Chondrocyte (in vitro differentiated cells): ENCODE measurements around the gene PIGH. TPM values are rescaled to one million over a fixed set of nuclear protein-coding genes. Genes with fewer than 3 reads are reported as not detected.

Source experiments
- DNase-seq: peaks from one replicate; pipeline ENCODE4 v3.0.0; 2021; ENCODE audit warnings: mixed read lengths, low spot score
- H3K27ac Mint-ChIP-seq: one replicate; pipeline ENCODE4 v1.8.0; 2021; ENCODE audit warnings: mild to moderate bottlenecking, moderate library complexity, mixed read lengths; ENCODE audit not compliant: unreplicated experiment
- H3K27me3 Mint-ChIP-seq: 2 replicates; pipeline ENCODE4 v1.8.0; 2021; ENCODE audit warnings: low read depth, mixed read lengths
- H3K36me3 Mint-ChIP-seq: 2 replicates; pipeline ENCODE4 v1.8.0; 2021; ENCODE audit warnings: low read depth, mixed read lengths
- H3K4me1 Mint-ChIP-seq: 2 replicates; pipeline ENCODE4 v1.8.0; 2021; ENCODE audit warnings: low read depth, mild to moderate bottlenecking, mixed read lengths
- H3K4me3 Mint-ChIP-seq: one replicate; pipeline ENCODE4 v1.8.0; 2021; ENCODE audit warnings: mild to moderate bottlenecking, moderate library complexity, mixed read lengths; ENCODE audit not compliant: unreplicated experiment
- H3K9me3 Mint-ChIP-seq: 2 replicates; pipeline ENCODE4 v1.8.0; 2021; ENCODE audit warnings: low read depth, mixed read lengths
- long read RNA-seq: library from polyadenylated mRNA; stranded (forward); transcript quantifications from one replicate; pipeline ENCODE4 v2.0.0, GENCODE V29; 2021
- total RNA-seq: library from RNA; stranded (reverse); gene quantifications from 3 replicates; pipeline ENCODE4 v1.2.1, GENCODE V29; 2021
- TF ChIP-seq, protein P1 (sequence below): fragments of 200-600 bp; sonication (generic); IDR thresholded peaks from 2 replicates; pipeline ENCODE4 v1.5.0; 2021; ENCODE audit warnings: antibody characterized with exemption, mild to moderate bottlenecking, moderate library complexity

PIGH gene
- total RNA-seq = 16.3 to 19.0 TPM (median 16.9 TPM) in 3 replicates
- long read RNA-seq, transcript PIGH-201 (4 exons, 1,420 nt) = major isoform, 24 of 30 reads
- long read RNA-seq, partial matches to known transcripts = 0 of 30 reads
- long read RNA-seq, other reads (novel, unspliced or antisense) = 6 of 30 reads

DNA sequence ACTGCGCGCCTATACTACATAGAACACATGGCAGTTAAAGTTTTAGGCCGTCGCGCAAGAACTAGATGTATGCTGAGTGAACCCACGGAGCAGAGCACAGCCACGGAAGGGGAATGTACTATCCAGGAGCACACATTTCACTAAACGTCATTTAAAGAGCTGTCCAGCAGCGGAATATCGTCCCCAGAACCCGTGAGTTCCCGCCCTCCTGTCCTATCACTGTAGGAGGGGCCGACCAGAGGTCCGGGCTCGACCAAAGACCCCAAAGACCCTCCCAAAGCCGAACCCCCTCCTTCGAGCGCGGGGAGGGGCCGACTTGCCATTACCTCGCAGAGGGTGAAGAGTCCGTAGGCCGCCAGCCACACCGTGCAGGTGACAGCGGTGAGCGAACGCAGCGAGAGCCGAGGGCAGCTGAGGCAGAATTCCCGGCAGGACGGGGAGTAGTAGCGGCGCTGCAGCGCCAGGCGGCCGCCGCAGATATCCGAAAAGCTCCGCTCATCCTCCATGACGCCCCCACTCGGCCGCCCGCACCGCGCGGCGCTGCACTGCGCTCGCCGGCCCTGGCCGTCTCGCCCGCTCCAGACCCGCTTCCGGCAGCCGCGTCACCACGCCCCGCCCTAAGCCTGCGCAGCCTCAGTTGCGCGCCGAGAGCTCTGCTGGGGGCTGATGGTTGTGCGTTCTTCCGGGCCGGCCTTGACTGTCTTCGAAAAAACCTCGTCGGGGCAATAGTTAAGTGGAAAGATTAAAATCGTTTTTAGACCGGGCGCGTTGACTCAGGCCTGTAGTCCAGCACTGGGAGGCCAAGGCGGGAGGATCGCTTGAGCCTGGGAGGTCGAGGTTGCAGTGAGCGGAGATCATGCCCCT is at the start of gene PIGH:
Gene PIGH, minus strand, starts transcription at position 571 of the 864 bp plus-strand sequence. Its CDS starts 65 bp downstream, at position 506.
- peaks cover 18% of the 10 kb centered on the region for H3K4me1 Mint-ChIP-seq
- no peaks in the 10 kb centered on the region for H3K36me3 Mint-ChIP-seq
- peaks cover 2% of the 10 kb centered on the region for H3K27me3 Mint-ChIP-seq
- H3K27ac Mint-ChIP-seq = peak within 1 kb of the TSS; percentile 94
- peak within 1 kb of the TSS; percentile 78 for H3K4me3 Mint-ChIP-seq
- TF ChIP-seq, protein P1, sequence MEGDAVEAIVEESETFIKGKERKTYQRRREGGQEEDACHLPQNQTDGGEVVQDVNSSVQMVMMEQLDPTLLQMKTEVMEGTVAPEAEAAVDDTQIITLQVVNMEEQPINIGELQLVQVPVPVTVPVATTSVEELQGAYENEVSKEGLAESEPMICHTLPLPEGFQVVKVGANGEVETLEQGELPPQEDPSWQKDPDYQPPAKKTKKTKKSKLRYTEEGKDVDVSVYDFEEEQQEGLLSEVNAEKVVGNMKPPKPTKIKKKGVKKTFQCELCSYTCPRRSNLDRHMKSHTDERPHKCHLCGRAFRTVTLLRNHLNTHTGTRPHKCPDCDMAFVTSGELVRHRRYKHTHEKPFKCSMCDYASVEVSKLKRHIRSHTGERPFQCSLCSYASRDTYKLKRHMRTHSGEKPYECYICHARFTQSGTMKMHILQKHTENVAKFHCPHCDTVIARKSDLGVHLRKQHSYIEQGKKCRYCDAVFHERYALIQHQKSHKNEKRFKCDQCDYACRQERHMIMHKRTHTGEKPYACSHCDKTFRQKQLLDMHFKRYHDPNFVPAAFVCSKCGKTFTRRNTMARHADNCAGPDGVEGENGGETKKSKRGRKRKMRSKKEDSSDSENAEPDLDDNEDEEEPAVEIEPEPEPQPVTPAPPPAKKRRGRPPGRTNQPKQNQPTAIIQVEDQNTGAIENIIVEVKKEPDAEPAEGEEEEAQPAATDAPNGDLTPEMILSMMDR = peak; percentile 81
- no peak for DNase-seq
- H3K9me3 Mint-ChIP-seq = no peaks in the 10 kb centered on the region

- Mint-ChIP-seq H3K27me3 (no peaks in the 10 kb centered on the region), H3K4me3 (no peak overlapping the region), H3K27ac (no peak overlapping the region), H3K36me3 (peaks cover 33% of the 10 kb centered on the region), H3K9me3 (no peaks in the 10 kb centered on the region), H3K4me1 (peaks cover 9% of the 10 kb centered on the region)
- DNase-seq = no peak
- TF ChIP-seq, protein P1 = no peak
These were observed 46.1 kb upstream of the PIGH start for GRCh38 chr14:67646131-67646530.

DNA sequence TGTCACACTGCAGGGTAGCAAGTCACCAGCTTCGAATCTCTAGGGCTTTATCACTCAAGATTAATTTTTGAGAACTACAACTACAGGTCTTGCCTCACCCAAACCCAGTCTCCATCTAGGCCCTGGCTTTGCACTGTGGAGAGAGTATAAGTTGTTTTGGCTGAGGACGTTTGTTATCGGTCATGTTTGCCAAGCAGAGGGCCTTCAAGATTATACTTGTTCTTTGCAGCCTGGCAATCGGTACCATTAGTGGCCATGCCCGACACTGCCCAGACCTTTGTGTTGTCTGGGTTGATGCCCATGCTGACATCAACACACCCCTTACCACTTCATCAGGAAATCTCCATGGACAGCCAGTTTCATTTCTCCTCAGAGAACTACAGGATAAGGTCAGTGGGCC is 45.3 kb upstream of the PIGH start:
- Mint-ChIP-seq H3K27me3 (no peaks in the 10 kb centered on the region), H3K27ac (peak overlapping the region; percentile 32), H3K4me1 (peaks cover 9% of the 10 kb centered on the region), H3K4me3 (no peak overlapping the region), H3K9me3 (no peaks in the 10 kb centered on the region), H3K36me3 (peaks cover 26% of the 10 kb centered on the region)
- TF ChIP-seq, protein P1 = no peak
- no peak for DNase-seq

- H3K9me3 Mint-ChIP-seq = no peaks in the 10 kb centered on the region
- TF ChIP-seq, protein P1 = no peak
- H3K27me3 Mint-ChIP-seq = no peaks in the 10 kb centered on the region
- peak overlapping the region; percentile 5 for H3K27ac Mint-ChIP-seq
- H3K4me3 Mint-ChIP-seq = no peak overlapping the region
- peaks cover 19% of the 10 kb centered on the region for H3K36me3 Mint-ChIP-seq
- peaks cover 9% of the 10 kb centered on the region for H3K4me1 Mint-ChIP-seq
- DNase-seq = no peak
These were observed 44.4 kb upstream of the PIGH start for GRCh38 chr14:67644428-67644827.

DNA sequence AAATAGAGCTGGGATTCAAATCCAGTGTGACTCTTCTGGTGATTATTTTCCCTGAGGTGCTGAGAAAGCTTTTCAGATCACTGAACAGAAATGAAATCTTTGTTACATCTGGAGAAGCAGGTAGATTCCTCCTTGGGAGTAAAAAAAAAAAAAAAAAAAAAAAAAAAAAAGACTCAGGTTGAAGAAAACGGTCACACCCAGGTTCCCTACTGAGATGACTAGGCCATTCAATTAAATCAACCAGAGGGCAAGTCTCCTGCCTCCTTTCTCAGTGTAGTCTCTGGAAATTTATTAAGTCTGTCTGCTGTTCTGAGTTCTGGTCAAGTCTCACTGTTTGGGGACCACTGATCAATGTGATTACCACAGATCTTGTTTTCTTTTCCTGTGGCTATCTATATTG is 43.6 kb upstream of the PIGH start:
- no peaks in the 10 kb centered on the region for H3K9me3 Mint-ChIP-seq
- H3K27me3 Mint-ChIP-seq = no peaks in the 10 kb centered on the region
- TF ChIP-seq, protein P1 = no peak
- no peak overlapping the region for H3K27ac Mint-ChIP-seq
- H3K36me3 Mint-ChIP-seq = peaks cover 17% of the 10 kb centered on the region
- H3K4me3 Mint-ChIP-seq = no peak overlapping the region
- DNase-seq = no peak
- H3K4me1 Mint-ChIP-seq = peaks cover 9% of the 10 kb centered on the region
